ENCODE measurements around the gene FLT4. TPM values are rescaled to one million over a fixed set of nuclear protein-coding genes. Genes with fewer than 3 reads are reported as not detected.

Gene FLT4
- total RNA-seq, 1 donor from 2014 or later, result 0.10 TPM

DNA sequence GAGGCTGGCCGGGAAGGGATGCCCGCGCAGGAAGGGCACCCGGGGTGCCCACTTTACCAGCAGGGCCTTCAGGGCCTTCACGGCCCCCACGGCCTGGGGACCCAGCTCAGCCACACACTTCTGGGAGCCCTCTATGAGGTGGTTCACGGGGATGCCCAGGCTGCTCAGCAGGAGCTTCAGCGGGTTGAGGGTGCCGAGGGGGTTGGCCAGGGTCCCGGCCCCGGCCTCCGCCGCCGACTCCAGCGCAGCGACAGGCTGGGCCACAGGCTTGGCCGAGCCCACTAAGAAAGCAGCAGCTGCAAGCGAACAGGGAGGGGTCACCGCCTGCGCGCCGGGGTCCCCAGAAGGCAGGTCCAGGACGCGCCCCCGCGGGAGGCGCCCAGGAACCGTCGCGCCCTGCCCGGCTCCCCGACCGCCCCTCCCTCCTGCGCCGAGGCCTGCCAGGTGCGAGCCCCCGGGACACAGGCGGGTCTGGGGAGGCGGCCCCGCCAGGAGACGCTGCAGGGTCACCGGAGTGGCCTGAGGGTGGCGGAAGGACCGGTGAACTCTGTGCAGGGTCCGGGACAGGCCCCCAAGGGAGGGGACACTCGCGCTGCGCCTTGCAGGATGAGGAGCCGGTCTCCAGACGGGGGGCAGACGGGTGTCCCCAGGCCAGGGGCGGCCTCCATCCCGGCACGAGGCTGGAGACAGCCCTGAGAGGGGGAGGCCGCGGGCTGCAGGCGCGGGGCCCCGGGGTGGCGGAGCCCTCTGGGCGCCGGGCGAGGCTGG is 58.7 kb downstream of the FLT4 start:
- Mint-ChIP-seq H3K4me1 (ENCODE audit: low read depth) (peaks cover 4% of the 10 kb centered on the region), H3K4me3 (ENCODE audit: unreplicated experiment) (peak overlapping the region; percentile 42), H3K36me3 (ENCODE audit: low read depth) (no peaks in the 10 kb centered on the region), H3K27ac (ENCODE audit: unreplicated experiment) (no peak overlapping the region), H3K9me3 (ENCODE audit: low read depth) (no peaks in the 10 kb centered on the region), H3K27me3 (ENCODE audit: low read depth) (peaks cover 10% of the 10 kb centered on the region)
- no peak for DNase-seq (ENCODE audit: low spot score)
- TF ChIP-seq, protein P1, sequence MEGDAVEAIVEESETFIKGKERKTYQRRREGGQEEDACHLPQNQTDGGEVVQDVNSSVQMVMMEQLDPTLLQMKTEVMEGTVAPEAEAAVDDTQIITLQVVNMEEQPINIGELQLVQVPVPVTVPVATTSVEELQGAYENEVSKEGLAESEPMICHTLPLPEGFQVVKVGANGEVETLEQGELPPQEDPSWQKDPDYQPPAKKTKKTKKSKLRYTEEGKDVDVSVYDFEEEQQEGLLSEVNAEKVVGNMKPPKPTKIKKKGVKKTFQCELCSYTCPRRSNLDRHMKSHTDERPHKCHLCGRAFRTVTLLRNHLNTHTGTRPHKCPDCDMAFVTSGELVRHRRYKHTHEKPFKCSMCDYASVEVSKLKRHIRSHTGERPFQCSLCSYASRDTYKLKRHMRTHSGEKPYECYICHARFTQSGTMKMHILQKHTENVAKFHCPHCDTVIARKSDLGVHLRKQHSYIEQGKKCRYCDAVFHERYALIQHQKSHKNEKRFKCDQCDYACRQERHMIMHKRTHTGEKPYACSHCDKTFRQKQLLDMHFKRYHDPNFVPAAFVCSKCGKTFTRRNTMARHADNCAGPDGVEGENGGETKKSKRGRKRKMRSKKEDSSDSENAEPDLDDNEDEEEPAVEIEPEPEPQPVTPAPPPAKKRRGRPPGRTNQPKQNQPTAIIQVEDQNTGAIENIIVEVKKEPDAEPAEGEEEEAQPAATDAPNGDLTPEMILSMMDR (IDR thresholded peaks at IDR 0.05), result no peak

DNA sequence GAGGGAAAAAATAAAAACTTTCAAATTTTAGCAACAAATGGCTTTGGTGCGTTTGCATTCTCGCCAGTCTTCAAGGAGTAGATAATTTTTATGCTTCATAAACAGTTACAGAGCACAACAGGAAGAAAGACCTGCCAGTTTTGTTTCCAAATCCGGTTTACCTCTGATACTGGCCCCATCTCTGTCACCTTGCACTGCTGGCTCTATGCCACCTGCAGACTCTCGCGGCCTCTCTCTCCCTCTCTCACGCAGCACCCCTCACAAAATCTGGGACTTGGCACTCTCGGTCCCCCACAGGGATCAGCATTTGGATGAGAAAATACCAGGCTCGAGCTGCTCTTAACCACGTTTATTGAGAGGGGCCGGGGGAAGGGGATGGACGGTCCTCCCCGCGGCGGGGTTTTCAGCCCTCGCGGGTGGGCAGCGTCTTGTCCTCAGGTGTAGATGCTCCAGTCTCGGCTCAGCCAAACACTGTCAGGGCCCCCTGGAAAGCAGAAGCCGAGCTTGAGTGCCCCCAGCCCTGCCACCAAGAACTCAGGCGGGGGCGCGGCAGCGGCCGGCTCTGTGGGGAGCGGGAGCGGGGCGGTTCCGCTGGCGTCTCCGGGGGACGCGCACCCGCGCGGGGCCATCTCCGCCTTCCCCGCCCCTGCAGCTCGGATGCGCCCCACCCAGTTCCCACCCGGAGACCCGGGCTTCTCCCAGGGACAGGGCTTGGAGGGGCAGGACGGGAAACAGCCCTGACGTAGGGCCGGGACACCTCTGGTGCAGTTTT is 59.4 kb downstream of the FLT4 start:
- Mint-ChIP-seq H3K9me3 (ENCODE audit: low read depth) (peaks cover 7% of the 10 kb centered on the region), H3K4me3 (ENCODE audit: unreplicated experiment) (peak overlapping the region; percentile 42), H3K27me3 (ENCODE audit: low read depth) (peaks cover 10% of the 10 kb centered on the region), H3K27ac (ENCODE audit: unreplicated experiment) (no peak overlapping the region), H3K36me3 (ENCODE audit: low read depth) (no peaks in the 10 kb centered on the region), H3K4me1 (ENCODE audit: low read depth) (peaks cover 4% of the 10 kb centered on the region)
- TF ChIP-seq, protein P1 (IDR thresholded peaks at IDR 0.05), result no peak
- no peak for DNase-seq (ENCODE audit: low spot score)

DNA sequence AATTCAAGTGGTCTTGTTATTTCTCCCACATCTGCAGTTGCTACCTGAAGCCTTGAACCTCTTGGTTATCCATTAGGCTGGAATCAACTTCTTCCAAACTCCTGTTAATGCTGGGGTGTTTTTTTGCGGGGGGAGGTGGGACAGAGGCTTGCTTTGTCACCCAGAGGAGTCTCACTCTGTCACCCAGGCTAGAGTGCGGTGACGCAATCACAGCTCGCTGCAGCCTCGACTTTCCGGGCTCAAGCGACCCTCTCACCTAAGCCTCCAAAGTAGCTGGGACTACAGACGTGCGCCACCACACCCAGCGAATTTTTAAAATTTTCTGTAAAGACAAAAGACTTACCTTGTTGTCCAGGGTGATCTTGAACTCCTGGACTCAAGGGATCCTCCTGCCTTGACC is 62.5 kb downstream of the FLT4 start:
- Mint-ChIP-seq H3K27ac (ENCODE audit: unreplicated experiment) (no peak overlapping the region), H3K4me3 (ENCODE audit: unreplicated experiment) (no peak overlapping the region), H3K4me1 (ENCODE audit: low read depth) (no peaks in the 10 kb centered on the region), H3K27me3 (ENCODE audit: low read depth) (peaks cover 2% of the 10 kb centered on the region), H3K36me3 (ENCODE audit: low read depth) (peaks cover 3% of the 10 kb centered on the region), H3K9me3 (ENCODE audit: low read depth) (peaks cover 9% of the 10 kb centered on the region)
- no peak for DNase-seq (ENCODE audit: low spot score)
- TF ChIP-seq, protein P1 (IDR thresholded peaks at IDR 0.05), result no peak

DNA sequence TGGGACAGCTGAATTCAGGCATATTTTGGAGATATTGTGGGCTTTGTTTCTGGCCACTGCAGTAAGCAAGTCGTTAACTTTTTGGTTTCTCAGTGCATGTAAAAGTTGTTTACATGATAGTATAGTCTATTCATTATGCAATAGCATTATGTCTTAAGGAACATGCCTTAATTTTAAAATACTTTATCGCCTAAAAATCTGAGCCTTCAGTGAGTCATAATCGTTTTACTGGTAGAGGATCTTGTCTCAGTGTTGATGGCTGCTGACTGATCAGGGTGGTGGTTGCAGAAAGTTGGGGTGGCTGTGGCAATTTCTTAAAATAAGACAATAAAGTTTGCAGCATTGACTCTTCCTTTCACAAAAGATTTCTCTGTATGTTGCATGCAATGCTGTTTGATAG is 63.2 kb downstream of the FLT4 start:
- TF ChIP-seq, protein P1 (IDR thresholded peaks at IDR 0.05), result no peak
- DNase-seq (ENCODE audit: low spot score), result no peak
- Mint-ChIP-seq H3K9me3 (ENCODE audit: low read depth) (peaks cover 9% of the 10 kb centered on the region), H3K27me3 (ENCODE audit: low read depth) (peaks cover 2% of the 10 kb centered on the region), H3K36me3 (ENCODE audit: low read depth) (peaks cover 3% of the 10 kb centered on the region), H3K4me3 (ENCODE audit: unreplicated experiment) (no peak overlapping the region), H3K27ac (ENCODE audit: unreplicated experiment) (no peak overlapping the region), H3K4me1 (ENCODE audit: low read depth) (no peaks in the 10 kb centered on the region)

DNA sequence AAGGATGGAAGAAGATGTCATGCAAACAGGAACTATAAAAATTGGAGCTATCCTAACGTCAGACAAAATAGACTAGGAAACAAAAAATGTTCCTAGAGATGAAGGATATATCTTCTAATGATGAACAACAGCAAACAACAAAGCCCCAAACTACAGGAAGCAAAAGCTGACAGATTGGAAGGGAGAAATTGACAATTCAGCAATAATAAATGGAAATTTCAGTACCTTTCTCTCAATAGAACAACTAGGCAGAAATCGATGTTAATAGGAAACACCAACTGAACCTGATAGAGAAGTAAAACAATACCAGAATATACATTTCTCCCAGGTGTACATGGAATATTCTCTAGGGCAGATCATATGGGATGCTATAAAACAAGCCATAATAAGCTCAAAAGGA is 65.7 kb downstream of the FLT4 start:
- Mint-ChIP-seq H3K4me3 (ENCODE audit: unreplicated experiment) (no peak overlapping the region), H3K36me3 (ENCODE audit: low read depth) (peaks cover 3% of the 10 kb centered on the region), H3K9me3 (ENCODE audit: low read depth) (peaks cover 9% of the 10 kb centered on the region), H3K27ac (ENCODE audit: unreplicated experiment) (no peak overlapping the region), H3K27me3 (ENCODE audit: low read depth) (peaks cover under 1% of the 10 kb centered on the region), H3K4me1 (ENCODE audit: low read depth) (no peaks in the 10 kb centered on the region)
- DNase-seq (ENCODE audit: low spot score), result no peak
- TF ChIP-seq, protein P1 (IDR thresholded peaks at IDR 0.05), result no peak
